NCI-H69 (cell line): ENCODE results near the gene RBFOX1.

Experiments
- DNase-seq: peaks from one replicate; lab custom pipeline; 2025; lab: John Stamatoyannopoulos, UW

The RBFOX1 gene

GRCh38 chr16:7420079-7420478 lies 87.4 kb downstream of the RBFOX1 start:
- DNase-seq = peak; percentile 61

- no peak for DNase-seq
These were observed 88.2 kb downstream of the RBFOX1 start for GRCh38 chr16:7420843-7421242.

- no peak for DNase-seq
These were observed 88.9 kb downstream of the RBFOX1 start for GRCh38 chr16:7421578-7421977.

GRCh38 chr16:7422036-7422888 lies 89.6 kb downstream of the RBFOX1 start:
- no peak for DNase-seq

GRCh38 chr16:7423434-7424044 lies 90.9 kb downstream of the RBFOX1 start:
- DNase-seq = peak; percentile 24

GRCh38 chr16:7426161-7426560 lies 93.5 kb downstream of the RBFOX1 start:
- no peak for DNase-seq

GRCh38 chr16:7431723-7432122 lies 99.1 kb downstream of the RBFOX1 start:
- no peak for DNase-seq

GRCh38 chr16:7436306-7436705 lies 103.7 kb downstream of the RBFOX1 start:
- DNase-seq = no peak

GRCh38 chr16:7437135-7437804 lies 104.6 kb downstream of the RBFOX1 start:
- DNase-seq = no peak

- no peak for DNase-seq
These were observed 105.2 kb downstream of the RBFOX1 start for GRCh38 chr16:7437843-7438242.

GRCh38 chr16:7438601-7439000 lies 106.0 kb downstream of the RBFOX1 start:
- no peak for DNase-seq

GRCh38 chr16:7439518-7439917 lies 106.9 kb downstream of the RBFOX1 start:
- no peak for DNase-seq

GRCh38 chr16:7440886-7441400 lies 108.3 kb downstream of the RBFOX1 start:
- DNase-seq = no peak

- no peak for DNase-seq
These were observed 109.4 kb downstream of the RBFOX1 start for GRCh38 chr16:7442050-7442449.

- DNase-seq = no peak
These were observed 110.5 kb downstream of the RBFOX1 start for GRCh38 chr16:7443142-7443541.

- no peak for DNase-seq
These were observed 111.2 kb downstream of the RBFOX1 start for GRCh38 chr16:7443648-7444365.

- DNase-seq = no peak
These were observed 116.7 kb downstream of the RBFOX1 start for GRCh38 chr16:7449306-7449705.

- DNase-seq = no peak
These were observed 117.2 kb downstream of the RBFOX1 start for GRCh38 chr16:7449808-7450207.

GRCh38 chr16:7450440-7450839 lies 117.8 kb downstream of the RBFOX1 start:
- peak; percentile 21 for DNase-seq

GRCh38 chr16:7452090-7452489 lies 119.4 kb downstream of the RBFOX1 start:
- no peak for DNase-seq

GRCh38 chr16:7456211-7456610 lies 123.6 kb downstream of the RBFOX1 start:
- peak; percentile 87 for DNase-seq

- no peak for DNase-seq
These were observed 125.5 kb downstream of the RBFOX1 start for GRCh38 chr16:7458144-7458543.
